Measurements from ENCODE around the gene TNRC18. TPM values are rescaled to one million over a fixed set of nuclear protein-coding genes. Genes with fewer than 3 reads are reported as not detected.

The TNRC18 gene
- total and polyA plus RNA-seq, 4 donors: 2.3 to 37.1 (median 20.4) TPM

DNA sequence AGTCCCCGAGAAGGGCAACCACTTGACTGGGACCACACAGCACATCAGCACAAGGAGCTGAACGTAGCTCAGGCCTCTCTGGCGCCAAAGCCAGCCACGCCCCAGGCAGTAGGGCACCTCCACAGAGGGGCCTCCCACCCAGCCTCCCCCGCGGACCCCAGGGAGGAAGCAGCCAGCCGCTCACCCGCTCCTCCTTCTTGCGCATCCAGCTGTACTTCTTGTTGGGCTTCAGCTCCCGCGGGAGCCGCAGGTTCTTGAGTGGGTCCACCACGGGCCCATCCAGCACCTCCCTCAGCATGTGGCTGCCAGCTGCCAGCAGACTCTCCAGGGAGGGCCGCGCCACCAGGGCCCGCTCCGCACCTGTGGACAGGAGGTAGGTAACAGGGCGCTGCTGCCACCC is 61.2 kb downstream of the TNRC18 start:
- Histone ChIP-seq H3K9ac (ENCODE audit: low read depth in 1 of 2, low read length in 2 of 2) (no peak overlapping the region), H3K4me3 (ENCODE audit: low read depth in 1 of 3, low read length in 3 of 3) (no peak overlapping the region), H3K27me3 (ENCODE audit: control insufficient read depth in 4 of 4, insufficient read depth in 4 of 4, low read length in 3 of 4) (no peaks in the 10 kb centered on the region), H3K4me1 (ENCODE audit: control insufficient read depth in 4 of 4, insufficient read depth in 4 of 4, low read length in 3 of 4) (peaks cover 0 to 3% (median 0%) of the 10 kb centered on the region in 4 donors), H3K9me3 (ENCODE audit: control insufficient read depth in 4 of 4, low read length in 3 of 4) (no peaks in the 10 kb centered on the region), H3K27ac (ENCODE audit: low read depth in 1 of 2, low read length in 2 of 2) (no peak overlapping the region), H3K36me3 (ENCODE audit: control insufficient read depth in 4 of 4, insufficient read depth in 3 of 4, low read depth in 1 of 4, low read length in 3 of 4) (peaks cover 10 to 41% (median 35%) of the 10 kb centered on the region in 4 donors)
- 95% methylated on average over 18 of the region's 18 CpGs for WGBS
- TF ChIP-seq, protein P1, sequence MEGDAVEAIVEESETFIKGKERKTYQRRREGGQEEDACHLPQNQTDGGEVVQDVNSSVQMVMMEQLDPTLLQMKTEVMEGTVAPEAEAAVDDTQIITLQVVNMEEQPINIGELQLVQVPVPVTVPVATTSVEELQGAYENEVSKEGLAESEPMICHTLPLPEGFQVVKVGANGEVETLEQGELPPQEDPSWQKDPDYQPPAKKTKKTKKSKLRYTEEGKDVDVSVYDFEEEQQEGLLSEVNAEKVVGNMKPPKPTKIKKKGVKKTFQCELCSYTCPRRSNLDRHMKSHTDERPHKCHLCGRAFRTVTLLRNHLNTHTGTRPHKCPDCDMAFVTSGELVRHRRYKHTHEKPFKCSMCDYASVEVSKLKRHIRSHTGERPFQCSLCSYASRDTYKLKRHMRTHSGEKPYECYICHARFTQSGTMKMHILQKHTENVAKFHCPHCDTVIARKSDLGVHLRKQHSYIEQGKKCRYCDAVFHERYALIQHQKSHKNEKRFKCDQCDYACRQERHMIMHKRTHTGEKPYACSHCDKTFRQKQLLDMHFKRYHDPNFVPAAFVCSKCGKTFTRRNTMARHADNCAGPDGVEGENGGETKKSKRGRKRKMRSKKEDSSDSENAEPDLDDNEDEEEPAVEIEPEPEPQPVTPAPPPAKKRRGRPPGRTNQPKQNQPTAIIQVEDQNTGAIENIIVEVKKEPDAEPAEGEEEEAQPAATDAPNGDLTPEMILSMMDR (IDR thresholded peaks at IDR 0.05; ENCODE audit: low read depth, low read length, missing input control): no peak
- no peak for TF ChIP-seq RAD21 (IDR thresholded peaks at IDR 0.05)
- TF ChIP-seq EGR1 (IDR thresholded peaks at IDR 0.05; ENCODE audit: low read depth in 2 of 2): no peak
- TF ChIP-seq HNF4G (IDR thresholded peaks at IDR 0.05): no peak
- no peak for TF ChIP-seq YY1 (IDR thresholded peaks at IDR 0.05)
- TF ChIP-seq RXRA (IDR thresholded peaks at IDR 0.05): no peak
- TF ChIP-seq NR2F2 (IDR thresholded peaks at IDR 0.05): no peak
- TF ChIP-seq FOXA2 (IDR thresholded peaks at IDR 0.05): no peak
- no peak for TF ChIP-seq SP1 (IDR thresholded peaks at IDR 0.05)
- TF ChIP-seq ATF3 (IDR thresholded peaks at IDR 0.05): no peak
- TF ChIP-seq TAF1 (conservative IDR thresholded peaks at IDR 0.05): no peak
- TF ChIP-seq GABPA (IDR thresholded peaks at IDR 0.05 in 1 of 2, conservative IDR thresholded peaks at IDR 0.05 in 1 of 2): no peak
- TF ChIP-seq, protein P2, sequence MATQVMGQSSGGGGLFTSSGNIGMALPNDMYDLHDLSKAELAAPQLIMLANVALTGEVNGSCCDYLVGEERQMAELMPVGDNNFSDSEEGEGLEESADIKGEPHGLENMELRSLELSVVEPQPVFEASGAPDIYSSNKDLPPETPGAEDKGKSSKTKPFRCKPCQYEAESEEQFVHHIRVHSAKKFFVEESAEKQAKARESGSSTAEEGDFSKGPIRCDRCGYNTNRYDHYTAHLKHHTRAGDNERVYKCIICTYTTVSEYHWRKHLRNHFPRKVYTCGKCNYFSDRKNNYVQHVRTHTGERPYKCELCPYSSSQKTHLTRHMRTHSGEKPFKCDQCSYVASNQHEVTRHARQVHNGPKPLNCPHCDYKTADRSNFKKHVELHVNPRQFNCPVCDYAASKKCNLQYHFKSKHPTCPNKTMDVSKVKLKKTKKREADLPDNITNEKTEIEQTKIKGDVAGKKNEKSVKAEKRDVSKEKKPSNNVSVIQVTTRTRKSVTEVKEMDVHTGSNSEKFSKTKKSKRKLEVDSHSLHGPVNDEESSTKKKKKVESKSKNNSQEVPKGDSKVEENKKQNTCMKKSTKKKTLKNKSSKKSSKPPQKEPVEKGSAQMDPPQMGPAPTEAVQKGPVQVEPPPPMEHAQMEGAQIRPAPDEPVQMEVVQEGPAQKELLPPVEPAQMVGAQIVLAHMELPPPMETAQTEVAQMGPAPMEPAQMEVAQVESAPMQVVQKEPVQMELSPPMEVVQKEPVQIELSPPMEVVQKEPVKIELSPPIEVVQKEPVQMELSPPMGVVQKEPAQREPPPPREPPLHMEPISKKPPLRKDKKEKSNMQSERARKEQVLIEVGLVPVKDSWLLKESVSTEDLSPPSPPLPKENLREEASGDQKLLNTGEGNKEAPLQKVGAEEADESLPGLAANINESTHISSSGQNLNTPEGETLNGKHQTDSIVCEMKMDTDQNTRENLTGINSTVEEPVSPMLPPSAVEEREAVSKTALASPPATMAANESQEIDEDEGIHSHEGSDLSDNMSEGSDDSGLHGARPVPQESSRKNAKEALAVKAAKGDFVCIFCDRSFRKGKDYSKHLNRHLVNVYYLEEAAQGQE (IDR thresholded peaks at IDR 0.05): no peak
- no peak for TF ChIP-seq FOXA1 (IDR thresholded peaks at IDR 0.05)
- DNase-seq (ENCODE audit: low spot score): no peak

DNA sequence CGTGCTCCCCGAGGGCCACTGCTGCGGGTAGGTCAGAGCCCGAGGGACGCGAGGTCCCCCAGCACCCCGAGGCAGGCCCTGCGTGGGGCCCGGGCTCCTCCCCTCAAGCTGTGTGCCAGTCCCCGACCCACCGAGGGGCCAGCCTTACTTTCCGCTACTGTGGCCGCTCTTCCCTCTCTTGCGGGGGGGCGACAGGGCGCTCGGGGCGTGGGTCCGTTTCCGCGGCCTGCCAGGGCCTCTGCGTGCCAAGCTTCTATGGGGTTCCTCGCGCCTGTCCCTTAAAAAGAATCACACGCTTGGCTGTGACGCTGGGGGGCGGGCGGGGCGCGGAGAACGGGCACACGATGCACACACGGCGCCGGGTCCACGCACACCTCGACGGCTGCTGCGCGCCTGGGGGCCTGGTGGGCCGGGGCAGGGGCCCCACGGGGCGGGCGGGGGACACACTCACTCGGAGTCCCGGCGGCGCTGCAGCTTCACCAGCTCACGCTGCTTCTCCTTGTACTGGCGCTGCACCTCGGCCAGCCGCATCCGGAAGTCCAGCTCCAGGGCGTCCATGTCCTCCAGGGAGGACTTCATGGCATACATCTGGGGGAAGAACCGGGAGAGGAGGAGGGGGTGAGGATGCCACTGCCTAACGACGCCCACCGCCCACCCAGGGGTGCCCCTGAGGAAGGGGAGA is 62.0 kb downstream of the TNRC18 start:
- Histone ChIP-seq H3K27me3 (ENCODE audit: control insufficient read depth in 4 of 4, insufficient read depth in 4 of 4, low read length in 3 of 4) (no peaks in the 10 kb centered on the region), H3K36me3 (ENCODE audit: control insufficient read depth in 4 of 4, insufficient read depth in 3 of 4, low read depth in 1 of 4, low read length in 3 of 4) (peaks cover 10 to 46% (median 40%) of the 10 kb centered on the region in 4 donors), H3K9ac (ENCODE audit: low read depth in 1 of 2, low read length in 2 of 2) (no peak overlapping the region), H3K4me3 (ENCODE audit: low read depth in 1 of 3, low read length in 3 of 3) (no peak overlapping the region), H3K27ac (ENCODE audit: low read depth in 1 of 2, low read length in 2 of 2) (no peak overlapping the region), H3K4me1 (ENCODE audit: control insufficient read depth in 4 of 4, insufficient read depth in 4 of 4, low read length in 3 of 4) (no peaks in the 10 kb centered on the region), H3K9me3 (ENCODE audit: control insufficient read depth in 4 of 4, low read length in 3 of 4) (no peaks in the 10 kb centered on the region)
- TF ChIP-seq RXRA (IDR thresholded peaks at IDR 0.05): no peak
- TF ChIP-seq TAF1 (conservative IDR thresholded peaks at IDR 0.05): no peak
- TF ChIP-seq, protein P2 (IDR thresholded peaks at IDR 0.05): no peak
- no peak for TF ChIP-seq JUND (IDR thresholded peaks at IDR 0.05)
- no peak for TF ChIP-seq YY1 (IDR thresholded peaks at IDR 0.05)
- TF ChIP-seq HNF4G (IDR thresholded peaks at IDR 0.05): no peak
- TF ChIP-seq EGR1 (IDR thresholded peaks at IDR 0.05; ENCODE audit: low read depth in 2 of 2): no peak
- no peak for TF ChIP-seq GABPA (IDR thresholded peaks at IDR 0.05 in 1 of 2, conservative IDR thresholded peaks at IDR 0.05 in 1 of 2)
- no peak for DNase-seq (ENCODE audit: low spot score)
- 96% methylated on average over 58 of the region's 58 CpGs for WGBS

Measured in liver (tissue), 9 donors.